ENCODE data around the gene PRSS23.
"Not testable (repeated sequence)": the region's sequence is repeated elsewhere in the genome, so short reads cannot be mapped to it uniquely, and the experiment has no call there.

The PRSS23 gene

GRCh38 chr11:86816251-86816726 lies 15.9 kb downstream of the PRSS23 start:
- Histone ChIP-seq H3K9ac (ENCODE audit: low read depth, low read length) (no peak overlapping the region), H3K4me1 (ENCODE audit: control insufficient read depth, insufficient read depth, low read length) (peaks cover 5% of the 10 kb centered on the region), H3K4me3 (ENCODE audit: low read depth, low read length) (no peak overlapping the region), H3K36me3 (ENCODE audit: control insufficient read depth, insufficient read depth, low read length) (no peaks in the 10 kb centered on the region), H3K27me3 (ENCODE audit: control insufficient read depth, insufficient read depth, low read length) (no peaks in the 10 kb centered on the region), H3K9me3 (ENCODE audit: control insufficient read depth, insufficient read depth, low read length) (no peaks in the 10 kb centered on the region)

GRCh38 chr11:86818462-86819192 lies 18.3 kb downstream of the PRSS23 start:
- H3K9ac ChIP-seq (ENCODE audit: low read depth, low read length): no peak overlapping the region
- no peaks in the 10 kb centered on the region for H3K36me3 ChIP-seq (ENCODE audit: control insufficient read depth, insufficient read depth, low read length)
- H3K27me3 ChIP-seq (ENCODE audit: control insufficient read depth, insufficient read depth, low read length): no peaks in the 10 kb centered on the region
- no peaks in the 10 kb centered on the region for H3K4me1 ChIP-seq (ENCODE audit: control insufficient read depth, insufficient read depth, low read length)
- no peaks in the 10 kb centered on the region for H3K9me3 ChIP-seq (ENCODE audit: control insufficient read depth, insufficient read depth, low read length)
- no peak overlapping the region for H3K4me3 ChIP-seq (ENCODE audit: low read depth, low read length)

GRCh38 chr11:86824139-86824538 lies 23.8 kb downstream of the PRSS23 start:
- H3K36me3 ChIP-seq (ENCODE audit: control insufficient read depth, insufficient read depth, low read length); H3K4me3 ChIP-seq (ENCODE audit: low read depth, low read length); H3K9me3 ChIP-seq (ENCODE audit: control insufficient read depth, insufficient read depth, low read length); H3K4me1 ChIP-seq (ENCODE audit: control insufficient read depth, insufficient read depth, low read length); H3K27me3 ChIP-seq (ENCODE audit: control insufficient read depth, insufficient read depth, low read length); H3K9ac ChIP-seq (ENCODE audit: low read depth, low read length): not testable (repeated sequence)

GRCh38 chr11:86834376-86834775 lies 34.0 kb downstream of the PRSS23 start:
- H3K27me3 ChIP-seq (ENCODE audit: control insufficient read depth, insufficient read depth, low read length); H3K9ac ChIP-seq (ENCODE audit: low read depth, low read length); H3K4me1 ChIP-seq (ENCODE audit: control insufficient read depth, insufficient read depth, low read length); H3K4me3 ChIP-seq (ENCODE audit: low read depth, low read length); H3K9me3 ChIP-seq (ENCODE audit: control insufficient read depth, insufficient read depth, low read length); H3K36me3 ChIP-seq (ENCODE audit: control insufficient read depth, insufficient read depth, low read length): not testable (repeated sequence)

- not testable (repeated sequence) for H3K27me3 ChIP-seq (ENCODE audit: control insufficient read depth, insufficient read depth, low read length); H3K9me3 ChIP-seq (ENCODE audit: control insufficient read depth, insufficient read depth, low read length); H3K4me3 ChIP-seq (ENCODE audit: low read depth, low read length); H3K9ac ChIP-seq (ENCODE audit: low read depth, low read length); H3K36me3 ChIP-seq (ENCODE audit: control insufficient read depth, insufficient read depth, low read length); H3K4me1 ChIP-seq (ENCODE audit: control insufficient read depth, insufficient read depth, low read length)
Observed at GRCh38 chr11:86844762-86845508, 44.6 kb downstream of the PRSS23 start.

- no peak overlapping the region for H3K9ac ChIP-seq (ENCODE audit: low read depth, low read length)
- H3K4me3 ChIP-seq (ENCODE audit: low read depth, low read length): no peak overlapping the region
- H3K27me3 ChIP-seq (ENCODE audit: control insufficient read depth, insufficient read depth, low read length): no peaks in the 10 kb centered on the region
- peaks cover 4% of the 10 kb centered on the region for H3K4me1 ChIP-seq (ENCODE audit: control insufficient read depth, insufficient read depth, low read length)
- H3K36me3 ChIP-seq (ENCODE audit: control insufficient read depth, insufficient read depth, low read length): no peaks in the 10 kb centered on the region
- H3K9me3 ChIP-seq (ENCODE audit: control insufficient read depth, insufficient read depth, low read length): no peaks in the 10 kb centered on the region
Observed at GRCh38 chr11:86848132-86848531, 47.8 kb downstream of the PRSS23 start.

GRCh38 chr11:86849679-86850078 lies 49.3 kb downstream of the PRSS23 start:
- H3K4me3 ChIP-seq (ENCODE audit: low read depth, low read length): no peak overlapping the region
- H3K9me3 ChIP-seq (ENCODE audit: control insufficient read depth, insufficient read depth, low read length): no peaks in the 10 kb centered on the region
- no peaks in the 10 kb centered on the region for H3K36me3 ChIP-seq (ENCODE audit: control insufficient read depth, insufficient read depth, low read length)
- peaks cover 4% of the 10 kb centered on the region for H3K4me1 ChIP-seq (ENCODE audit: control insufficient read depth, insufficient read depth, low read length)
- no peak overlapping the region for H3K9ac ChIP-seq (ENCODE audit: low read depth, low read length)
- H3K27me3 ChIP-seq (ENCODE audit: control insufficient read depth, insufficient read depth, low read length): no peaks in the 10 kb centered on the region
